Lower lobe of right lung (tissue), 2 donors: ENCODE results near the gene PTRHD1. TPM values are rescaled to one million over a fixed set of nuclear protein-coding genes. Genes with fewer than 3 reads are reported as not detected.

Experiments
- ATAC-seq, 2 donors: fragments of 200-7000 bp; cut with Tn5 transposase; one replicate each; pipeline ENCODE4 v1.9.1; 2020 to 2022; ENCODE audit warnings: mild to moderate bottlenecking in 2 of 2, moderate library complexity in 2 of 2
- DNase-seq: peaks from one replicate; pipeline ENCODE4 v3.0.0-alpha.2; 2020
- H3K27ac ChIP-seq: fragments of 200-600 bp; one replicate; pipeline ENCODE4 v1.8.0; 2022
- H3K27me3 ChIP-seq: fragments of 200-600 bp; one replicate; pipeline ENCODE4 v1.8.0; 2022; ENCODE audit warnings: low read depth
- H3K36me3 ChIP-seq: fragments of 200-600 bp; one replicate; pipeline ENCODE4 v1.8.0; 2022; ENCODE audit warnings: mild to moderate bottlenecking
- H3K4me1 ChIP-seq: fragments of 200-600 bp; one replicate; pipeline ENCODE4 v1.8.0; 2022
- H3K4me3 ChIP-seq: fragments of 200-600 bp; one replicate; pipeline ENCODE4 v1.8.0; 2022; ENCODE audit warnings: mild to moderate bottlenecking
- H3K9me3 ChIP-seq: fragments of 200-600 bp; one replicate; pipeline ENCODE4 v1.8.0; 2022
- intact Hi-C: fragments of 100-400 bp; cut with DNase I; formaldehyde crosslinking; loops from one replicate; pipeline ENCODE4 v1.11.0; 2022
- total RNA-seq: library from RNA; stranded (reverse); fragmentation: NEBNext Ultra II Directional; extraction: Animal tissue kit (Norgen Biotek cat#: 25700); gene quantifications from one replicate; pipeline ENCODE4 v1.2.1, GENCODE V29; 2021
- TF ChIP-seq, protein P1 (sequence below): fragments of 200-600 bp; IDR thresholded peaks from one replicate; pipeline ENCODE4 v1.8.0; 2022; ENCODE audit warnings: antibody characterized with exemption, mild to moderate bottlenecking
- donor health status: DM: no; HTN: yes; CAD: no; lungs with severe emphysema.

The PTRHD1 gene
- total RNA-seq, 1 donor from 2014 or later = 24.6 TPM

DNA sequence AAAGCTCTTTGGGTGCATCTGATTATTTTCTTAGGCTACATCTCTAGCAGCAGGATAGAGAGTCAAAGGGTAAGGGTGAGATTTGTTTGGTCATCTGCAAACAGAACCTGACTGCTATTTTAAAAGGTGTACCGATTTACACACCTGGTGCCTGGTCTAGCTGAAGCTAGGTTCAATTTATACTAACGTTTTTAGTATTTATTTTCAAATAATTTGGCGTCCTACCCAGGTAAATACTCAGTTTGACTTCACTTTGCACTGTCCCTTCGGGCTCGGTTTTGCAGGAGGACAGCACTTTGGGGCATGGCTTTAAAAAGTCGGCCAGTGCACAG lies 683 bp downstream of the PTRHD1 start:
- H3K4me3 ChIP-seq = peak overlapping the region; percentile 80
- H3K27me3 ChIP-seq = no peaks in the 10 kb centered on the region
- no peak for DNase-seq
- no peak for ATAC-seq
- H3K9me3 ChIP-seq = no peaks in the 10 kb centered on the region
- H3K27ac ChIP-seq = peak overlapping the region; percentile 100
- intact Hi-C loops = no loop called here
- peaks cover 20% of the 10 kb centered on the region for H3K4me1 ChIP-seq
- peaks cover 4% of the 10 kb centered on the region for H3K36me3 ChIP-seq
- TF ChIP-seq, protein P1, sequence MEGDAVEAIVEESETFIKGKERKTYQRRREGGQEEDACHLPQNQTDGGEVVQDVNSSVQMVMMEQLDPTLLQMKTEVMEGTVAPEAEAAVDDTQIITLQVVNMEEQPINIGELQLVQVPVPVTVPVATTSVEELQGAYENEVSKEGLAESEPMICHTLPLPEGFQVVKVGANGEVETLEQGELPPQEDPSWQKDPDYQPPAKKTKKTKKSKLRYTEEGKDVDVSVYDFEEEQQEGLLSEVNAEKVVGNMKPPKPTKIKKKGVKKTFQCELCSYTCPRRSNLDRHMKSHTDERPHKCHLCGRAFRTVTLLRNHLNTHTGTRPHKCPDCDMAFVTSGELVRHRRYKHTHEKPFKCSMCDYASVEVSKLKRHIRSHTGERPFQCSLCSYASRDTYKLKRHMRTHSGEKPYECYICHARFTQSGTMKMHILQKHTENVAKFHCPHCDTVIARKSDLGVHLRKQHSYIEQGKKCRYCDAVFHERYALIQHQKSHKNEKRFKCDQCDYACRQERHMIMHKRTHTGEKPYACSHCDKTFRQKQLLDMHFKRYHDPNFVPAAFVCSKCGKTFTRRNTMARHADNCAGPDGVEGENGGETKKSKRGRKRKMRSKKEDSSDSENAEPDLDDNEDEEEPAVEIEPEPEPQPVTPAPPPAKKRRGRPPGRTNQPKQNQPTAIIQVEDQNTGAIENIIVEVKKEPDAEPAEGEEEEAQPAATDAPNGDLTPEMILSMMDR = no peak

- intact Hi-C loops = no loop called here
- peaks cover 4% of the 10 kb centered on the region for H3K36me3 ChIP-seq
- peak overlapping the region; percentile 46 for H3K27ac ChIP-seq
- H3K4me1 ChIP-seq = peaks cover 20% of the 10 kb centered on the region
- no peaks in the 10 kb centered on the region for H3K27me3 ChIP-seq
- DNase-seq = no peak
- no peaks in the 10 kb centered on the region for H3K9me3 ChIP-seq
- no peak for ATAC-seq
- TF ChIP-seq, protein P1 = no peak
- no peak overlapping the region for H3K4me3 ChIP-seq
Observed at GRCh38 chr2:24791452-24791851, 1.7 kb downstream of the PTRHD1 start.

DNA sequence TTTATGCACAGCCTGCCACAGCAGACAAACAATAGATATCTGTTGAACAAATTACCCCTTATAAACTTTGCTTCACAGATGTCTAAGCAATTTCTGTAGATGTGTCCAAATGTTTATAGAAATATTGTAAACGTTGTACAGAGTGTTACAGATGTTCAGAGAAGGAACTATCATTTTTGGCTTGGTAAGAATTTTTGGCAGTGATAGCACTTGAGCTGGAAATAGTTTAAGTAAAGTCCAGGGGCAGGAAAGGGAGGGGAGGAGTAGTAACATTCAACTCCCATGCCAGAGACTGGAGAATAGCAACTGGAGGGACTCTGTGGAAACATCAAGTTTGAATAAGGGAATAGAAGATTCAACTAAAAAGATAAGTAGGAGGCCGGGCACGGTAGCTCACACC lies 4.4 kb downstream of the PTRHD1 start:
- intact Hi-C loops = no loop called here
- DNase-seq (no peak), ATAC-seq (no peak)
- peaks cover 4% of the 10 kb centered on the region for H3K36me3 ChIP-seq
- no peaks in the 10 kb centered on the region for H3K27me3 ChIP-seq
- TF ChIP-seq, protein P1 = no peak
- no peak overlapping the region for H3K4me3 ChIP-seq
- H3K9me3 ChIP-seq = no peaks in the 10 kb centered on the region
- peaks cover 33% of the 10 kb centered on the region for H3K4me1 ChIP-seq
- H3K27ac ChIP-seq = no peak overlapping the region

- H3K4me1 ChIP-seq = peaks cover 28% of the 10 kb centered on the region
- intact Hi-C loops = no loop called here
- H3K9me3 ChIP-seq = no peaks in the 10 kb centered on the region
- no peaks in the 10 kb centered on the region for H3K27me3 ChIP-seq
- no peak for ATAC-seq
- no peak for DNase-seq
- peaks cover 4% of the 10 kb centered on the region for H3K36me3 ChIP-seq
- TF ChIP-seq, protein P1 = no peak
- H3K27ac ChIP-seq = no peak overlapping the region
- H3K4me3 ChIP-seq = no peak overlapping the region
Observed at GRCh38 chr2:24787532-24787931, 5.7 kb downstream of the PTRHD1 start.

GRCh38 chr2:24785671-24786321 lies 7.4 kb downstream of the PTRHD1 start:
- peaks cover 4% of the 10 kb centered on the region for H3K36me3 ChIP-seq
- peak overlapping the region; percentile 74 for H3K27ac ChIP-seq
- peaks cover 16% of the 10 kb centered on the region for H3K4me1 ChIP-seq
- intact Hi-C loops = no loop called here
- H3K27me3 ChIP-seq = no peaks in the 10 kb centered on the region
- peak; percentile 96 for ATAC-seq
- H3K9me3 ChIP-seq = no peaks in the 10 kb centered on the region
- no peak overlapping the region for H3K4me3 ChIP-seq
- peak; percentile 74 for DNase-seq
- TF ChIP-seq, protein P1 = no peak
